GM12801 (cell line): ENCODE data around the gene SLC43A3.

Experiments
- CTCF ChIP-seq: IDR thresholded peaks from one replicate; pipeline ENCODE4 v1.5.1; 2011; ENCODE audit warnings: control low read depth; ENCODE audit not compliant: insufficient read length; ENCODE audit errors: extremely low read depth

Gene SLC43A3

GRCh38 chr11:57462597-57462996, 35.7 kb upstream of the SLC43A3 start:
- no peak for TF ChIP-seq CTCF

- no peak for TF ChIP-seq CTCF
Observed at GRCh38 chr11:57461841-57462489, 35.0 kb upstream of the SLC43A3 start.

- TF ChIP-seq CTCF = no peak
Observed at GRCh38 chr11:57460758-57461749, 34.1 kb upstream of the SLC43A3 start.

- no peak for TF ChIP-seq CTCF
Observed at GRCh38 chr11:57460022-57460757, 33.3 kb upstream of the SLC43A3 start, which contains the start of gene RTN4RL2. Gene RTN4RL2, plus strand, starts transcription at chr11:57460528. Its CDS starts 338 bp downstream, at chr11:57460866.

- no peak for TF ChIP-seq CTCF
Observed at GRCh38 chr11:57459164-57460021, 32.5 kb upstream of the SLC43A3 start.

GRCh38 chr11:57458410-57459163, 31.7 kb upstream of the SLC43A3 start:
- no peak for TF ChIP-seq CTCF
